ENCODE data around the gene DPP7. TPM values are rescaled to one million over a fixed set of nuclear protein-coding genes. Genes with fewer than 3 reads are reported as not detected.

DPP7 gene
- total and polyA plus RNA-seq, 2 experiments from 2014 or later = 134 to 145 TPM

- Histone ChIP-seq H3K27ac (no peak overlapping the region), H3K9me3 (ENCODE audit: low read depth) (no peaks in the 10 kb centered on the region), H3K36me3 (ENCODE audit: low read depth) (no peaks in the 10 kb centered on the region), H3K4me3 (no peak overlapping the region), H4K20me1 (ENCODE audit: insufficient read depth) (no peaks in the 10 kb centered on the region), H3K79me2 (ENCODE audit: insufficient read depth) (no peaks in the 10 kb centered on the region), H3K4me1 (ENCODE audit: insufficient read depth) (no peaks in the 10 kb centered on the region), H3K4me2 (ENCODE audit: unreplicated experiment) (no peak overlapping the region), H3K9ac (no peak overlapping the region), H3K27me3 (replicated peaks; ENCODE audit: insufficient read depth) (no peaks in the 10 kb centered on the region; the same call in 1 of the 2 replicates), H2AFZ (no peak overlapping the region), H3K9me2 (ENCODE audit: insufficient read depth) (no peaks in the 10 kb centered on the region), H3F3A (ENCODE audit: insufficient read depth) (no peaks in the 10 kb centered on the region)
- no peak for DNase-seq
- TF ChIP-seq EZH2phosphoT487 (IDR thresholded peaks at IDR 0.05; ENCODE audit: insufficient read depth, low read depth) (no peak), EZH2 (IDR thresholded peaks at IDR 0.05; ENCODE audit: insufficient read depth, poor library complexity, severe bottlenecking) (no peak)
- in situ Hi-C loops (cut with MboI) = no loop called here
- 73 to 82% methylated on average over 18 to 19 of the region's 19 CpGs for WGBS, 2 experiments (ENCODE audit: low coverage in 1 of 2, low lambda C conversion rate in 2 of 2, missing lambda C conversion rate in 2 of 2)
Observed at GRCh38 chr9:137148661-137149060, 34.1 kb upstream of the DPP7 start.

- no peaks in the 10 kb centered on the region for H3K36me3 ChIP-seq (ENCODE audit: low read depth)
- H3K27ac ChIP-seq = no peak overlapping the region
- in situ Hi-C loops (cut with MboI) = no loop called here
- no peaks in the 10 kb centered on the region for H3K4me1 ChIP-seq (ENCODE audit: insufficient read depth)
- H4K20me1 ChIP-seq (ENCODE audit: insufficient read depth) = no peaks in the 10 kb centered on the region
- H3K4me2 ChIP-seq (ENCODE audit: unreplicated experiment) = no peak overlapping the region
- H3K4me3 ChIP-seq = no peak overlapping the region
- H3K9me2 ChIP-seq (ENCODE audit: insufficient read depth) = no peaks in the 10 kb centered on the region
- no peaks in the 10 kb centered on the region for H3K79me2 ChIP-seq (ENCODE audit: insufficient read depth)
- 61 to 72% methylated on average over 22 to 27 of the region's 27 CpGs for WGBS, 2 experiments (ENCODE audit: low coverage in 1 of 2, low lambda C conversion rate in 2 of 2, missing lambda C conversion rate in 2 of 2)
- DNase-seq = no peak
- no peaks in the 10 kb centered on the region for H3K9me3 ChIP-seq (ENCODE audit: low read depth)
- H3K27me3 ChIP-seq (replicated peaks; ENCODE audit: insufficient read depth) = no peaks in the 10 kb centered on the region; the same call in 1 of the 2 replicates
- H2AFZ ChIP-seq = no peak overlapping the region
- TF ChIP-seq EZH2 (IDR thresholded peaks at IDR 0.05; ENCODE audit: insufficient read depth, poor library complexity, severe bottlenecking) (no peak), EZH2phosphoT487 (IDR thresholded peaks at IDR 0.05; ENCODE audit: insufficient read depth, low read depth) (no peak)
- H3F3A ChIP-seq (ENCODE audit: insufficient read depth) = no peaks in the 10 kb centered on the region
- H3K9ac ChIP-seq = no peak overlapping the region
Observed at GRCh38 chr9:137148242-137148641, 33.7 kb upstream of the DPP7 start.

- Histone ChIP-seq H3K4me2 (ENCODE audit: unreplicated experiment) (no peak overlapping the region), H3K9me3 (ENCODE audit: low read depth) (no peaks in the 10 kb centered on the region), H3K4me3 (no peak overlapping the region), H3K79me2 (ENCODE audit: insufficient read depth) (no peaks in the 10 kb centered on the region), H3K27me3 (replicated peaks; ENCODE audit: insufficient read depth) (no peaks in the 10 kb centered on the region; the same call in 1 of the 2 replicates), H3K27ac (no peak overlapping the region), H3K36me3 (ENCODE audit: low read depth) (no peaks in the 10 kb centered on the region), H3F3A (ENCODE audit: insufficient read depth) (no peaks in the 10 kb centered on the region), H4K20me1 (ENCODE audit: insufficient read depth) (no peaks in the 10 kb centered on the region), H2AFZ (no peak overlapping the region), H3K9ac (no peak overlapping the region), H3K4me1 (ENCODE audit: insufficient read depth) (no peaks in the 10 kb centered on the region), H3K9me2 (ENCODE audit: insufficient read depth) (no peaks in the 10 kb centered on the region)
- 17 to 25% methylated on average over 8 to 24 of the region's 24 CpGs for WGBS, 2 experiments (ENCODE audit: low coverage in 1 of 2, low lambda C conversion rate in 2 of 2, missing lambda C conversion rate in 2 of 2)
- TF ChIP-seq EZH2phosphoT487 (IDR thresholded peaks at IDR 0.05; ENCODE audit: insufficient read depth, low read depth) (no peak), EZH2 (IDR thresholded peaks at IDR 0.05; ENCODE audit: insufficient read depth, poor library complexity, severe bottlenecking) (no peak)
- in situ Hi-C loops (cut with MboI) = no loop called here
- DNase-seq = no peak
Observed at GRCh38 chr9:137147793-137148160, 33.2 kb upstream of the DPP7 start.

- Histone ChIP-seq H3K4me1 (ENCODE audit: insufficient read depth) (no peaks in the 10 kb centered on the region), H3K27me3 (replicated peaks; ENCODE audit: insufficient read depth) (no peaks in the 10 kb centered on the region; the same call in 1 of the 2 replicates), H3K27ac (no peak overlapping the region), H2AFZ (no peak overlapping the region), H3K79me2 (ENCODE audit: insufficient read depth) (no peaks in the 10 kb centered on the region), H3K4me3 (no peak overlapping the region), H3K9ac (no peak overlapping the region), H3F3A (ENCODE audit: insufficient read depth) (no peaks in the 10 kb centered on the region), H3K9me2 (ENCODE audit: insufficient read depth) (no peaks in the 10 kb centered on the region), H4K20me1 (ENCODE audit: insufficient read depth) (no peaks in the 10 kb centered on the region), H3K9me3 (ENCODE audit: low read depth) (no peaks in the 10 kb centered on the region), H3K4me2 (ENCODE audit: unreplicated experiment) (no peak overlapping the region), H3K36me3 (ENCODE audit: low read depth) (no peaks in the 10 kb centered on the region)
- in situ Hi-C loops (cut with MboI) = no loop called here
- no peak for DNase-seq
- 81 to 85% methylated on average over 24 to 26 of the region's 26 CpGs for WGBS, 2 experiments (ENCODE audit: low coverage in 1 of 2, low lambda C conversion rate in 2 of 2, missing lambda C conversion rate in 2 of 2)
- TF ChIP-seq EZH2 (IDR thresholded peaks at IDR 0.05; ENCODE audit: insufficient read depth, poor library complexity, severe bottlenecking) (no peak), EZH2phosphoT487 (IDR thresholded peaks at IDR 0.05; ENCODE audit: insufficient read depth, low read depth) (no peak)
Observed at GRCh38 chr9:137147091-137147792, 32.7 kb upstream of the DPP7 start.

Data from GM23248 (cell line).